ENCODE data around the gene MEP1A.
"Not testable (repeated sequence)": the region's sequence is repeated elsewhere in the genome, so short reads cannot be mapped to it uniquely, and the experiment has no call there.

MEP1A gene

DNA sequence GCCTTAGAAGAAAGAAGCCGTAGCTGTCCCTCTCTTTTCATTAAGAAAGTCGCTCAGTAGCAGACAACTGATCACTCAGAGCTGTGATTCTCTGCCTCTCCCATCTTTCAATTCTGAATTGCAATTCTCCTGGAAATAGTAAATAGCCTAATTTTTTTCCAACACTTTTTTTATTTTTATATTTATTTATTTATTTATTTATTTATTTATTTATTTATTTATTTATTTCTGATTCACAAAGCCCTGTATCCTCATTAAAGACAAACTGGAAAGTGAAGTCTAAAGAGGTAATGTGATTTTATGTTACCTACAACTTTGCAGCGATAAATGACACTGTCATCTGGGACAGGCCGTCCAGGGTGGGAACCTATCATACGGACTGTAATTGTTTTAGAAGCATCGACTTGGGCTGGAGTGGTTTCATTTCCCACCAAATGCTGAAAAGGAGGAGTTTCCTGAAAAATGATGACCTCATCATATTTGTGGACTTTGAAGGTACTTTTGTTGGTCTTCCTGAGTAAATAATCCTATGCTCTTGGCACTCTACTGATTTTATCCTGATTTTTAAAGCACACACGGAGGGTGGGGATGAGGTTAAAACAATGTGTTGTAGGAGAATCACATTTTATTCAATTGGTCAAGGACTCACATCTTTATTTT is 41.2 kb downstream of the MEP1A start:
- H3K4ac ChIP-seq (ENCODE audit: low read depth, low read length); H3K27me3 ChIP-seq (ENCODE audit: insufficient read depth, low read length); H3K27ac ChIP-seq (ENCODE audit: low read depth, low read length); DNase-seq; H3K9me3 ChIP-seq (ENCODE audit: insufficient read depth, low read depth, low read length); H4K91ac ChIP-seq (ENCODE audit: low read depth, low read length); H2BK120ac ChIP-seq (ENCODE audit: insufficient read depth, low read length, poor library complexity); H3K14ac ChIP-seq (ENCODE audit: low read length); H3K79me2 ChIP-seq (ENCODE audit: control insufficient read depth, insufficient read depth, low read length, poor library complexity); H4K8ac ChIP-seq (ENCODE audit: low read depth, low read length); H3K4me3 ChIP-seq (ENCODE audit: low read depth, low read length); H3K4me1 ChIP-seq (ENCODE audit: control insufficient read depth in 1 of 2, insufficient read depth in 2 of 2, low read length in 2 of 2); H3K18ac ChIP-seq (ENCODE audit: low read length); H2AFZ ChIP-seq (ENCODE audit: insufficient read depth, low read length, poor library complexity); H3K23ac ChIP-seq (ENCODE audit: low read length); H2BK12ac ChIP-seq (ENCODE audit: low read length); H3K79me1 ChIP-seq (ENCODE audit: low read length); H3K4me2 ChIP-seq (ENCODE audit: low read length); H4K12ac ChIP-seq (ENCODE audit: low read depth, low read length); H2BK5ac ChIP-seq (ENCODE audit: low read depth, low read length, poor library complexity); H3K9ac ChIP-seq (ENCODE audit: low read length); H2AK5ac ChIP-seq (ENCODE audit: low read length); H3K36me3 ChIP-seq (ENCODE audit: control insufficient read depth in 1 of 2, insufficient read depth in 2 of 2, low read length in 2 of 2): not testable (repeated sequence)
- no CpG with 5 or more reads among the region's 7 CpGs for WGBS (ENCODE audit: extremely low coverage, insufficient coverage, insufficient read length)

DNA sequence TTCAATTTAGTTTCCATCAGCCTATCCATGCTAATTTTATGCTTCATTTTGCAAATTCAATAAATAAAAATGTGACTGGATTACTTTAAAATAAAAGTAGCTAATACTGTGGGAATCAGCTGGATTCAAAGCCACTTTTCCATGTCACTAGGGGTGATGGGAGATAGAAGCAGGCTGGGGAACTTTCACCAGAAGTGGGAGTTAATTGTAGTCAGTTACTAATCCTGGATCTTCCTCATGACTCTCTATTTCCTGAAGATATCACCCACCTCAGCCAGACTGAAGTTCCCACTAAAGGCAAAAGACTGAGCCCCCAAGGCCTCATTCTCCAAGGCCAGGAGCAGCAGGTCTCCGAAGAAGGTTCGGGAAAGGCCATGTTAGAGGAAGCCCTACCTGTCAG is 41.8 kb downstream of the MEP1A start:
- H2AK5ac ChIP-seq (ENCODE audit: low read length); H3K4me3 ChIP-seq (ENCODE audit: low read depth, low read length); H3K23ac ChIP-seq (ENCODE audit: low read length); H2AFZ ChIP-seq (ENCODE audit: insufficient read depth, low read length, poor library complexity); H3K36me3 ChIP-seq (ENCODE audit: control insufficient read depth in 1 of 2, insufficient read depth in 2 of 2, low read length in 2 of 2); DNase-seq; H3K4ac ChIP-seq (ENCODE audit: low read depth, low read length); H3K9me3 ChIP-seq (ENCODE audit: insufficient read depth, low read depth, low read length); H3K9ac ChIP-seq (ENCODE audit: low read length); H4K12ac ChIP-seq (ENCODE audit: low read depth, low read length); H3K27me3 ChIP-seq (ENCODE audit: insufficient read depth, low read length); H3K79me1 ChIP-seq (ENCODE audit: low read length); H3K4me2 ChIP-seq (ENCODE audit: low read length); H3K18ac ChIP-seq (ENCODE audit: low read length); H4K8ac ChIP-seq (ENCODE audit: low read depth, low read length); H3K79me2 ChIP-seq (ENCODE audit: control insufficient read depth, insufficient read depth, low read length, poor library complexity); H2BK12ac ChIP-seq (ENCODE audit: low read length); H2BK120ac ChIP-seq (ENCODE audit: insufficient read depth, low read length, poor library complexity); H3K27ac ChIP-seq (ENCODE audit: low read depth, low read length); H3K4me1 ChIP-seq (ENCODE audit: control insufficient read depth in 1 of 2, insufficient read depth in 2 of 2, low read length in 2 of 2); H4K91ac ChIP-seq (ENCODE audit: low read depth, low read length); H3K14ac ChIP-seq (ENCODE audit: low read length); H2BK5ac ChIP-seq (ENCODE audit: low read depth, low read length, poor library complexity): not testable (repeated sequence)
- no CpG with 5 or more reads among the region's 2 CpGs for WGBS (ENCODE audit: extremely low coverage, insufficient coverage, insufficient read length)

DNA sequence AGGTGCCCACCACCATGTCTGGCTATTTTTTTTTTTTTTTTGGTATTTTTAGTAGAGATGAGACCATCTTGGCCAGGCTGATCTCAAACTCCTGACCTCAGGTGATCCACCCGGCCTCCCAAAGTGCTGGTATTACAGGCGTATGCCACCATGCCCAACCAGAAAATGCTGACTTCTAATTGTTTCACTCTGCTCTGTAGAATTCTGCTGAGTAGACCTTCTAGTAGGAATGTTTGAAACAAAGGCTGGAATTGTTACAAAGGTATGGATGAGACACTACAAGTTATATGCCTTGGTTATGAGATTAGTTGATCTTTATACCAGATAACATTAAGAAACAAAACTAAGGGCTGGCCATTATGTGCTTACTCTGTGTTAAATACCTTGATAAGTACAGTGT is 44.8 kb downstream of the MEP1A start:
- DNase-seq, result no peak
- WGBS (ENCODE audit: extremely low coverage, insufficient coverage, insufficient read length), result no CpG with 5 or more reads among the region's 2 CpGs

DNA sequence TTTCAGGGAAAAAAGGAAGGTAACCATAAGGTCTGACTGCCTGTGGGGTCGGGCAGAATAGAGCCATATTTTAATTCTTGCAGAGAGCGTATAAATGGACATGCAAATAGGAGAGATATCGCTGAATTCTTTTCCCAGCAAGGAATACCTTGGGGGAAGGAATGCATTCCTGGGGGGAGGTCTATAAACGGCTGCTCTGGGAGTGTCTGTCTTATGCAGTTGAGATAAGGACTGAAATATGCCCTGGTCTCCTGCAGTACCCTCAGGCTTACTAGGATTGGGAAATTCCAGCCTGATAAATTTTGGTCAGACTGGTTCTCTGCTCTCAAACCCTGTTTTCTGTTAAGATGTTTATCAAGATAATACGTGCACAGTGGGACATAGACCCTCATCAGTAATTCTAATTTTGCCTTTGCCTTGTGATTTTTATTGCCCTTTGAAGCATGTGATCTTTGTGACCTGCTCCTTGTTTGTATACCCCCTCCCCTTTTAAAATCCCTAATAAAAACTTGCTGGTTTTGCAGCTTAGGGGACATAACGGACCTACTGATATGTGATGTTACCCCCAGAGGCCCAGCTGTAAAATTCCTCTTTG is 49.2 kb downstream of the MEP1A start:
- not testable (repeated sequence) for H3K79me1 ChIP-seq (ENCODE audit: low read length); H3K14ac ChIP-seq (ENCODE audit: low read length); H3K27me3 ChIP-seq (ENCODE audit: insufficient read depth, low read length); H3K27ac ChIP-seq (ENCODE audit: low read depth, low read length); H2AFZ ChIP-seq (ENCODE audit: insufficient read depth, low read length, poor library complexity); H3K9me3 ChIP-seq (ENCODE audit: insufficient read depth, low read depth, low read length); H3K4ac ChIP-seq (ENCODE audit: low read depth, low read length); H3K4me1 ChIP-seq (ENCODE audit: control insufficient read depth in 1 of 2, insufficient read depth in 2 of 2, low read length in 2 of 2); H3K36me3 ChIP-seq (ENCODE audit: control insufficient read depth in 1 of 2, insufficient read depth in 2 of 2, low read length in 2 of 2); H4K12ac ChIP-seq (ENCODE audit: low read depth, low read length); H3K9ac ChIP-seq (ENCODE audit: low read length); H3K23ac ChIP-seq (ENCODE audit: low read length); H2BK12ac ChIP-seq (ENCODE audit: low read length); H4K91ac ChIP-seq (ENCODE audit: low read depth, low read length); H3K18ac ChIP-seq (ENCODE audit: low read length); H3K79me2 ChIP-seq (ENCODE audit: control insufficient read depth, insufficient read depth, low read length, poor library complexity); H2BK5ac ChIP-seq (ENCODE audit: low read depth, low read length, poor library complexity); H2BK120ac ChIP-seq (ENCODE audit: insufficient read depth, low read length, poor library complexity); H3K4me3 ChIP-seq (ENCODE audit: low read depth, low read length); H3K4me2 ChIP-seq (ENCODE audit: low read length); H4K8ac ChIP-seq (ENCODE audit: low read depth, low read length); H2AK5ac ChIP-seq (ENCODE audit: low read length)
- peak; percentile 48 to 74 for DNase-seq
- no CpG with 5 or more reads among the region's 6 CpGs for WGBS (ENCODE audit: extremely low coverage, insufficient coverage, insufficient read length)

More for the DNA sequence above, 44.8 kb downstream of the MEP1A start:
- no peak overlapping the region for H3K4me2 ChIP-seq (ENCODE audit: low read length)
- H3K4me1 ChIP-seq (ENCODE audit: control insufficient read depth in 1 of 2, insufficient read depth in 2 of 2, low read length in 2 of 2), result no peaks in the 10 kb centered on the region
- no peak overlapping the region for H3K9ac ChIP-seq (ENCODE audit: low read length)
- H4K8ac ChIP-seq (ENCODE audit: low read depth, low read length), result no peak overlapping the region
- H3K79me2 ChIP-seq (ENCODE audit: control insufficient read depth, insufficient read depth, low read length, poor library complexity), result no peaks in the 10 kb centered on the region
- H4K91ac ChIP-seq (ENCODE audit: low read depth, low read length), result no peak overlapping the region
- no peak overlapping the region for H3K23ac ChIP-seq (ENCODE audit: low read length)
- H3K9me3 ChIP-seq (ENCODE audit: insufficient read depth, low read depth, low read length), result no peaks in the 10 kb centered on the region
- no peak overlapping the region for H2AK5ac ChIP-seq (ENCODE audit: low read length)
- H2BK12ac ChIP-seq (ENCODE audit: low read length), result no peak overlapping the region
- H3K18ac ChIP-seq (ENCODE audit: low read length), result no peak overlapping the region
- H3K36me3 ChIP-seq (ENCODE audit: control insufficient read depth in 1 of 2, insufficient read depth in 2 of 2, low read length in 2 of 2), result no peaks in the 10 kb centered on the region
- no peak overlapping the region for H3K4ac ChIP-seq (ENCODE audit: low read depth, low read length)
- H3K4me3 ChIP-seq (ENCODE audit: low read depth, low read length), result no peak overlapping the region
- H4K12ac ChIP-seq (ENCODE audit: low read depth, low read length), result no peak overlapping the region
- no peak overlapping the region for H2BK120ac ChIP-seq (ENCODE audit: insufficient read depth, low read length, poor library complexity)
- no peak overlapping the region for H3K27ac ChIP-seq (ENCODE audit: low read depth, low read length)
- no peak overlapping the region for H2AFZ ChIP-seq (ENCODE audit: insufficient read depth, low read length, poor library complexity)
- H2BK5ac ChIP-seq (ENCODE audit: low read depth, low read length, poor library complexity), result no peak overlapping the region
- no peak overlapping the region for H3K14ac ChIP-seq (ENCODE audit: low read length)
- no peaks in the 10 kb centered on the region for H3K27me3 ChIP-seq (ENCODE audit: insufficient read depth, low read length)
- no peaks in the 10 kb centered on the region for H3K79me1 ChIP-seq (ENCODE audit: low read length)

All from trophoblast cell (in vitro differentiated cells and primary cell).